ENCODE data around the gene MATN4.

The MATN4 gene

GRCh38 chr20:45340951-45341350, 32.9 kb upstream of the MATN4 start:
- no peak for DNase-seq (ENCODE audit: low read depth in 2 of 2)

DNA sequence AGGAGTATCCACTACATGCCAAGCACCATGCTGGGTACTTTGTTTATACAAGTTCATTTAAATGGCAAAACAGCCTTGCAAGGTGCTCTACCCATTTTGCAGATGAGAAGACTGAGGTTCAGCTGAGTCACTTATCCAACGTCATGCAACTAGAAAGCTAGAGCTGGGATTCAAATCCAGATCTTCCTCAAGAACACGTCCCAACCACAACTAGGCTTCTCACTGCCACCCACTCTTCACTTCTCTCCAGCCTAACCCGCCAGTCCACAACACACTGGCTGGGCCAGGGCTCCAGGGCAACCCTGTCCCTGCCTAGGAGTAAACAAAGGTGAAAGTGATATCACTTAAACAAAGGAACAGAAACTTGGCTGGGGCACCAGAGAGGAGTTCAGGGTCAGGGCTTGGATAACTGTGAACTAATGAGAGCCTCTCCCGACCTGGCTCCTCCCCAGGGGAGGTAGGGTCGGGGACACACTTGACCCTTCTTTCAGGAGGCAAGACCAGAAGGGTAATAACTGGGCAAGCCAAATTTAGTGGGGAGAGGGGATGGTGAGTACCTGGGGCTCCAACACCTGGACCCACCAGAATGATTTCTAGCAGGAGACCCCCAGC, 32.2 kb upstream of the MATN4 start:
- DNase-seq (ENCODE audit: low read depth in 2 of 2), result no peak

DNA sequence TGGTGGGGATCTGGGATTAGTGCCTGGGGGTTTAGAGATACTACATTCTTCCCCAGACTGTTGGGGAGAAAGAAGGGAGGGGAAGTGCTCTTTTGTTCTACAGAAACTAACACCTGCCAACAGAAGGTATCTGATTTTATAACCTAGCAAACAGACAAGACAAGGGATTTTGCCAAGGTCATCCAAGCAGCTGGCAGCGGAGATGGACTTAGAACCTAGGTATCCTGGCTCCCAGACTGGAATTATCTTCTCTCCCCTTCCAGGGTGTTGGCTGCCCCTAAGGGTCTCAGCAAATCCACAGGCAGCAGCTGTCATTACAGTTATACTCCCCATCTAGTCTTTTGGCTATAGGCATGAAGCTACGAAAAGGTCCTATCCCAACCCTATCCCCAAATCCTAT, 31.7 kb upstream of the MATN4 start:
- no peak for DNase-seq (ENCODE audit: low read depth in 2 of 2)

GRCh38 chr20:45339084-45339483, 31.0 kb upstream of the MATN4 start:
- DNase-seq (ENCODE audit: low read depth in 2 of 2), result no peak

DNA sequence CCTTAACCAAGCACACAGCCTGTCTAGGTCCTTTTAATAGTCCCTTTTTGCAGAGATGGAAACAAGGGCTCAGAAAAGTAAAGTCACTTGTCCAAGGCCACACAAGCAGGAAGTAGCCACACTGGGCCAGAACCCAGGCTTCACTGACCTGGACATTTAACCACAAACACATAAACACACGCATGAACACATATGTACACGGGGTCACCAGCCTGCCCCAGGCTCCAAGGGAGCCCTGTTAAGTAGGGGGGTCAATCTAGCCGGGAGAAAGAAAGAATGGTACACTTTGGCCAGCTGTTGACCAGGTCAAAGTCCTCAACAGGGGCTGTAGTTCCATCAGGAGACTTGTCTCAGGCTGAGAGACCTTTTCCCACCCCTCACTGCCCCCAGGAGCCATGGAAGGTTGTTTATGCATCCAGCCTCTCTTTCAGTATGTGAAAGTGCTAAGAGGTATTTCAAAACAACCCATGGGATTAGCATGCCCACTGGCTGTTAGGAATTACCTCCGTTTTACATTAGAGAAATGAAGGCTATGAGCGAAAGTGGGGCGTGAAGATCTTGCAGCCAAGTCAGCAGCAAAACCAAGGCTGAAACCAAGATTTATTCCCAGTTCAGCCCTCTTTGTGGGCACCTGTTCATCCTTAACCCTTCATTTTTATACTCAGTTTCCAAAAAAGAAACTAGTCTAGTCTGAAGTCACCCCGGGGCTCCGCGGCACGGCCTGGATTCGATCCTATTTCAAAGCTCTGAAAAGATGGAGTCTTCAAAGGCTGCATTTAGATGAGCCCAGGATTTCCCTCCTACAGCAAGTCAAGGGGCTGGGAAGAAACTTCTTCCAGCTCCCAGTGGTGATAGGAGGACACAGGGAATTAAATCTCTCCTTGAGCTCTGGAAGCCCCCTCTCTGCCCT, 30.3 kb upstream of the MATN4 start:
- no peak for DNase-seq (ENCODE audit: low read depth in 2 of 2)

- no peak for DNase-seq (ENCODE audit: low read depth in 2 of 2)
Measured at GRCh38 chr20:45337367-45338120, 29.4 kb upstream of the MATN4 start.

DNA sequence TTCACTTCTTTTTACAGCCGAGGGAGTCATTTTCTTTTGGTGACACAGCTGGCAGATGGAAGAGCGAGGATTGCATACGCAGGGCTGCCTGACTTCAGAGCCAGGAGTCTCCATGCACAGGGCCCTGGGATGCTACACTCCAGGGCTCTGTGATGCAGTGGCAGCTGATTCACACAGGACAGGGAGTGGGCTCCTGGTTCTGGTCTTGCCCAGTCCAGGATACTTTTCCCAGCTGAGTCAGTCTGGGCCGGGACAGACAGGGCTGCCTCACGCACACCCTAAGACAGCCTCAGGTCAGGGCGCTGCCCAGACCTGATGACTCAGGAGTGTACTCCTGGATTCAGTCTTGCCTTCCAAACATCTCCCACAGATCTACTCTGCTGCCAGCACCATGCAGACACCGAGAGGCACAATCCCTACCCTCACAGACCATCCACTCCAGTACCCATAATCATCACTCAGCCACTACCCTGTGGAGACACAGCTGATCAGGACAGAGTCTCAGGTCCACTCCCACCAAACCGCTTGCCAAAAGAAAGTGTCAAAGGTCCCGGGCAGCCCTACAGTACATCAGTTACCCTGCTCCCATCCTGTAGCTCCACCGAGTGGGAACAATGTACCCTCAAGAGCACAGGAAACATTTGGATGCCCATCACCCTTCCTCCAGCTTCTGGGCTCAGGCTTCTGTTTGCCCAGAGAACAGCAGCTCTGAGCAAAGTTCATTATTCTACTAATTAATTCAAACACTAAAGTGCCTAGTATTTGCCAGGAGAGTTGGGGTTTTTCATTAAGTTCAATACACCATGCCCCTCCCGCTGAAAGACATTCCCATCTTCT, 28.6 kb upstream of the MATN4 start:
- no peak for DNase-seq (ENCODE audit: low read depth in 2 of 2)

DNA sequence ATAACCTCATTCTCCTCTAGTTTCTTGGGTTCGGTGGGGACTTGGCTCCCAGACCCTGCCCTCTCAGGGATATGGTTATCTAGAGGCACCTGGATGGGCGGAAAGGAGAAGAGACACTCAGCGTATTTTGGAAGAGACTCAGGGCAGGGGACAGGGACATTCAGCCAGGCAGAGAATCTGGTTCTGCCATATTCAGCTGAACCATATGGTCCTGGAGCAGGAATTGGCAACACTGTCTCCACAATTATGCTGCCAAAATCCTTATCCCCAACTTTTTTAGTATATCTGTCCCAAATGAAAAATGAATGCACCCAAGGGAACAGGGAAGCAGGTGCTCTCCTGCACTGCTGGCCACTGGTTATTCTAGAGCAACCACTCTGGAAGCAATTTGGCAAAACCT, 22.4 kb upstream of the MATN4 start:
- no peak for DNase-seq (ENCODE audit: low read depth in 2 of 2)

GRCh38 chr20:45329497-45330319, 21.6 kb upstream of the MATN4 start:
- DNase-seq (ENCODE audit: low read depth in 2 of 2), result no peak

- no peak for DNase-seq (ENCODE audit: low read depth in 2 of 2)
Measured at GRCh38 chr20:45328451-45328850, 20.4 kb upstream of the MATN4 start.

- no peak for DNase-seq (ENCODE audit: low read depth in 2 of 2)
Measured at GRCh38 chr20:45325371-45325770, 17.3 kb upstream of the MATN4 start.

- DNase-seq (ENCODE audit: low read depth in 2 of 2), result no peak
Measured at GRCh38 chr20:45323731-45324130, 15.6 kb upstream of the MATN4 start.

DNA sequence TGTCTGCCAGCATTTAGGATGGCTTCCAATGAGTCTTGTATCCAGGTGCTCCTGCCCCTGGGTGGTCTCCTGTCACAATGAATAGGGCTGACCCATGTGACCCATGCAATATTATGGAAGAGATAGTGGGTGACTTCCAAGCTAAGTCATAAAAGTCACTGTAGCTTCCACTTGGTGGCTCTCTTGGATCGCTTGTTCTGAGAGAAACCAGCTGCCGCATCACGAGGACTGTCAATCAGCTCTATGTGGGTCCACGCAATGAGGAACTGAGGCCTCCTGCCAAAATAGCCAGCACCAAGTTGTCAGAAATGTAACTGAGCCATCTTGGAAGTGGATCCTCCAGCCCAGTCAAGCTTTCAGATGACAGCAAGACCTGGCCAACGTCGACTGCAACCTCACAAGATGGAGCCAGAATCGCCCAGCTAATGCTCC, 14.9 kb upstream of the MATN4 start:
- DNase-seq (ENCODE audit: low read depth in 2 of 2), result no peak

DNA sequence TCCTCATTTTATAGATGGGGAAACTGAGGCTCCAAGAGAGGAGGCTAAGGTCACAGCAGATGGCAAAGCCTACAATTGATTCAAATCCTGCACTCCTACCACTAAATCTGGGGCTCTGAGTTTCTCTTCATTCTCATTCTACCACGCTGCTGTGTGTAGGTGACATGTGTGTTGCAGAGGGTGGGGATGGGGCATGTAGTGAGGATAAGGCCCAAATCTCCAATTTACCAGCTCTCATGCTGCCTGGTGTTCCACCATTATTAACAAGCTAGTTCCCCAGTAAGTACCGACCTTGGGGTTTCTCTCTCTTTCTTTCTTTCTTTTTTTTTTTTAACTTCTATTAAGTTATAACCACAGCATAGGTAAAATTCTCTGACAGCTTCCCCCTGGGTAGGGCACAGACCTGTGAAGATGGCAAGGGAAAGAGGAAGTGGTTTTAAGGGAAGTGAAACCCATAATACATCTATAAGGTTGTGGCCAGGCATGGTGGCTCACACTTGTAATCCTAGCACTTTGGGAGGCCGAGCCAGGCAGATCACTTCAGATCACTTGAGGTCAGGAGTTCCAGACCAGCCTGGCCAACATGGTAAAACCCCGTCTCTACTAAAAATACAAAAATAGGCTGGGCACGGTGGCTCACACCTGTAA, 13.0 kb upstream of the MATN4 start:
- DNase-seq (ENCODE audit: low read depth in 2 of 2), result no peak

- DNase-seq (ENCODE audit: low read depth in 2 of 2), result no peak
Measured at GRCh38 chr20:45318948-45319347, 10.8 kb upstream of the MATN4 start.

DNA sequence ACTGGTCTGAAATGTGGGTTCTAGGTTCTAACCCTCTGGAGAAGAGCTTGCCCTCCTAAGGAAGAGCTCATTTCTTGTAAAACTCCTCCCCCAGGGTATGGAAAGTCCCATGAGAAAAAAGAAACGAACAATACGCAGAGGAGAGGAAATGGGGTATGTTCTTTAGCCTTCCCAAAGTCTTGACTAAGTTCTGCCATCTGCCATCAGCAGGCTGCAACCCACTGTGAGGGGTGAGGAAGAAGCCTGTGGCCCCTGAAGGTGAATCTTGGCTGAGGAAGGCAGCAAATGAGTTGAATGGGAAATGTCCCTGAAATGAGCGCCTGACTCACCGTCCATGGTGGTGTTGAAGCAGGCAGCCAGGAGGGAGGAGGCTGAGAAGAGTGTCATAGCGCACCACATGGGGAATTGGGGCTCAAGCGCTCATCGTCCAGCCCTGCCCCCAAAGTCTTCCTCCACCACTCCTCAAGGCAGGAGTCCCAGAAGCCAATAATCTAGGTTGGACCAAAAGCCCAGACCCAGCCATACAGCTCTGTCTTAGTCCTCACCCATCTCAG, 10.4 kb upstream of the MATN4 start:
- DNase-seq (ENCODE audit: low read depth in 2 of 2), result no peak

GRCh38 chr20:45317826-45318225, 9.7 kb upstream of the MATN4 start:
- no peak for DNase-seq (ENCODE audit: low read depth in 2 of 2)

DNA sequence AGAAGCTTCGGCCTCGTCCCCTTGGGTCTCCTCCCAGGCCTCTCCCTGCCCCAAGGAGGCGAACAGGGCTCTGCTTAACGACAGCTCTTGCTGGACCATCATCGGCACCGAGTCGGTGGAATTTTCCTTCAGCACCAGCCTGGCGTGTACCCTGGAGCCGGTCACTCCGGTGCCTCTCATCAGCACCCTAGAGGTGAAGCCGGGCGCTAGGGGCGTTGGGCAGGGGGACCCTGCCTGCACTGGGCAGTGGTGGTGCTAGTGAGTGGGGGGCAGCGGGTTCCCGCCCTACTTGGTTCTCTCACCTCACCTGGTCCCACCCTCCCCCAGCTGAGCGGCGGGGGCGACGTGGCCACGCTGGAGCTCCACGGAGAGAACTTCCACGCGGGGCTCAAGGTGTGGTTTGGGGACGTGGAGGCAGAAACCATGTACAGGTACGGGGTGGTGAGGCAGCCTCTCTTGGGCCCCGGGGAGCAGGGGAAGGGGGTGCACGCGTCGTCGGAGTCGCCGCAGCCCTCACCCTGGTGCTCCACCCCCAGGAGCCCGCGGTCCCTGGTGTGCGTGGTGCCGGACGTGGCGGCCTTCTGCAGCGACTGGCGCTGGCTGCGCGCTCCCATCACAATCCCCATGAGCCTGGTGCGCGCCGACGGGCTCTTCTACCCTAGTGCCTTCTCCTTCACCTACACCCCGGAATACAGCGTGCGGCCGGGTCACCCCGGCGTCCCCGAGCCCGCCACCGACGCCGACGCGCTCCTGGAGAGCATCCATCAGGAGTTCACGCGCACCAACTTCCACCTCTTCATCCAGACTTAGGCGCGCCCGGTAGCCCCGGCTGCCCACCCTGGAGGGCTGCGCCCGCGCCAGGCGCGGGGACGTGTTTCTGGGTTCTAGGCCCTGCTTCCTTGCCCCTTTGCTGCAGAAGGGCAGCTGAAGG, 8.3 kb upstream of the MATN4 start:
- DNase-seq (ENCODE audit: low read depth in 2 of 2), result no peak

DNA sequence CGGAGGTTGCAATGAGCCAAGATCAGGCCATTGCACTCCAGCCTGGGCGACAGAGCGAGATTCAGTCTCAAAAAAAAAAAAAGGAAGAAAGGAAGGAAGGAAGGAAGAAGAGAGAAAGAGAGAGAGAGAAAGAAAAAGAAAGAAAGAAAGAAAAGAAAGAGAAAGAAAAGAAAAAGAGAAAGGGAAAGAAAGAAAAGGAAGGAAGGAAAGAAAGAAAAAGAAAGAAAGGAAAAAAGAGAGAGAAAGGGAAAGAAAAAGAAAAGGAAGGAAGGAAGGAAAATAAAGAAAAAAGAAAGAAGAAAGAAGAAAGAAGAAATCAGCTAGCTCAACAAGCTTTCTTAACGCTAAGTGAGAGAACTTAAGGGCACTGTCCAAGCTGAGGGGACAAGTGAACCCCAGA, 7.6 kb upstream of the MATN4 start:
- no peak for DNase-seq (ENCODE audit: low read depth in 2 of 2)
